ENCODE results near the gene MBLAC1.
A peak's percentile ranks its signal among the peaks of the same experiment; 100 is the strongest.
"Not testable (repeated sequence)": the region's sequence is repeated elsewhere in the genome, so short reads cannot be mapped to it uniquely, and the experiment has no call there.

Gene MBLAC1

GRCh38 chr7:100122568-100122967, 4.2 kb upstream of the MBLAC1 start:
- DNase-seq (ENCODE audit: low spot score), result no peak

- no peak for DNase-seq (ENCODE audit: low spot score)
Measured at GRCh38 chr7:100124301-100125230, 2.2 kb upstream of the MBLAC1 start.

- no peak for DNase-seq (ENCODE audit: low spot score)
Measured at GRCh38 chr7:100126239-100126930, 382 bp upstream of the MBLAC1 start.

- peak; percentile 57 for DNase-seq (ENCODE audit: low spot score)
Measured at GRCh38 chr7:100127866-100128636, 1.3 kb downstream of the MBLAC1 start.

GRCh38 chr7:100128637-100128963, 1.8 kb downstream of the MBLAC1 start:
- no peak for DNase-seq (ENCODE audit: low spot score)

- not testable (repeated sequence) for DNase-seq (ENCODE audit: low spot score)
Measured at GRCh38 chr7:100130220-100130607, 3.4 kb downstream of the MBLAC1 start.

GRCh38 chr7:100130608-100131453, 4.1 kb downstream of the MBLAC1 start:
- peak; percentile 64 for DNase-seq (ENCODE audit: low spot score)

- no peak for DNase-seq (ENCODE audit: low spot score)
Measured at GRCh38 chr7:100132126-100132525, 5.4 kb downstream of the MBLAC1 start.

GRCh38 chr7:100132697-100133151, 6.0 kb downstream of the MBLAC1 start:
- peak; percentile 91 for DNase-seq (ENCODE audit: low spot score)

- peak; percentile 53 for DNase-seq (ENCODE audit: low spot score)
Measured at GRCh38 chr7:100137851-100138760, 11.3 kb downstream of the MBLAC1 start.

- DNase-seq (ENCODE audit: low spot score), result no peak
Measured at GRCh38 chr7:100141555-100141949, 14.8 kb downstream of the MBLAC1 start.

GRCh38 chr7:100142461-100142860, 15.7 kb downstream of the MBLAC1 start:
- DNase-seq (ENCODE audit: low spot score), result no peak

- DNase-seq (ENCODE audit: low spot score), result not testable (repeated sequence)
Measured at GRCh38 chr7:100146350-100146749, 19.6 kb downstream of the MBLAC1 start.

GRCh38 chr7:100147278-100147677, 20.5 kb downstream of the MBLAC1 start:
- DNase-seq (ENCODE audit: low spot score), result no peak

GRCh38 chr7:100148225-100148558, 21.4 kb downstream of the MBLAC1 start:
- DNase-seq (ENCODE audit: low spot score), result no peak

- DNase-seq (ENCODE audit: low spot score), result peak; percentile 100
Measured at GRCh38 chr7:100148559-100149328, 22.0 kb downstream of the MBLAC1 start, which contains the start of gene LAMTOR4. Gene LAMTOR4 (plus strand): TSS chr7:100148918. CDS start chr7:100148973, 55 bp downstream.

- no peak for DNase-seq (ENCODE audit: low spot score)
Measured at GRCh38 chr7:100152404-100152803, 25.6 kb downstream of the MBLAC1 start.

- DNase-seq (ENCODE audit: low spot score), result no peak
Measured at GRCh38 chr7:100152937-100153666, 26.3 kb downstream of the MBLAC1 start.

All from SW480 (cell line).